Activated CD8-positive, alpha-beta T cell treated with anti-CD3 and anti-CD28 coated beads for 36 hours (primary cell): ENCODE results near the gene RIMS1. TPM values are rescaled to one million over a fixed set of nuclear protein-coding genes. Genes with fewer than 3 reads are reported as not detected.
A peak's percentile ranks its signal among the peaks of the same experiment; 100 is the strongest.

Experiments
- ATAC-seq: fragments of 200-7000 bp; cut with Tn5 transposase; one replicate; pipeline ENCODE4 v1.10.0; 2021; ENCODE audit warnings: mild to moderate bottlenecking, moderate library complexity
- CTCF ChIA-PET: fragments of 350-600 bp; sonication (Branson Sonifier 250); formaldehyde crosslinking; loops from one replicate; lab custom pipeline; 2021; ENCODE audit warnings: antibody characterized with exemption; lab: Charles Lee
- POLR2A ChIA-PET: fragments of 350-600 bp; sonication (Branson Sonifier 250); formaldehyde crosslinking; loops from one replicate; lab custom pipeline; 2021; ENCODE audit warnings: antibody characterized with exemption; lab: Charles Lee
- DNase-seq: peaks from one replicate; pipeline ENCODE4 v3.0.0-alpha.2; 2020
- H3K27ac Mint-ChIP-seq: one replicate; pipeline ENCODE4 v1.8.0; 2021; ENCODE audit warnings: mild to moderate bottlenecking, mixed read lengths
- H3K27me3 Mint-ChIP-seq: one replicate; pipeline ENCODE4 v1.8.0; 2021; ENCODE audit warnings: mixed read lengths
- H3K36me3 Mint-ChIP-seq: one replicate; pipeline ENCODE4 v1.8.0; 2021; ENCODE audit warnings: low read depth, mixed read lengths
- H3K4me1 Mint-ChIP-seq: one replicate; pipeline ENCODE4 v1.8.0; 2021; ENCODE audit warnings: low read depth, mixed read lengths
- H3K4me3 Mint-ChIP-seq: one replicate; pipeline ENCODE4 v1.8.0; 2021; ENCODE audit warnings: mild to moderate bottlenecking, moderate library complexity, mixed read lengths
- H3K9me3 Mint-ChIP-seq: one replicate; pipeline ENCODE4 v1.8.0; 2021; ENCODE audit warnings: mixed read lengths
- intact Hi-C: fragments of 100-400 bp; cut with micrococcal nuclease; formaldehyde crosslinking; loops from one replicate; pipeline ENCODE4 v1.10.0; 2022
- total RNA-seq, 2 experiments: library from RNA; stranded (reverse); gene quantifications; one replicate each; pipeline ENCODE4 v1.2.3, GENCODE V29; 2021
- TF ChIP-seq, protein P1 (sequence below): fragments of 200-600 bp; IDR thresholded peaks from one replicate; pipeline ENCODE4 v1.8.0; 2022; ENCODE audit warnings: antibody characterized with exemption, mild to moderate bottlenecking

The RIMS1 gene
- total RNA-seq, 2 experiments from 2014 or later: not detected

DNA sequence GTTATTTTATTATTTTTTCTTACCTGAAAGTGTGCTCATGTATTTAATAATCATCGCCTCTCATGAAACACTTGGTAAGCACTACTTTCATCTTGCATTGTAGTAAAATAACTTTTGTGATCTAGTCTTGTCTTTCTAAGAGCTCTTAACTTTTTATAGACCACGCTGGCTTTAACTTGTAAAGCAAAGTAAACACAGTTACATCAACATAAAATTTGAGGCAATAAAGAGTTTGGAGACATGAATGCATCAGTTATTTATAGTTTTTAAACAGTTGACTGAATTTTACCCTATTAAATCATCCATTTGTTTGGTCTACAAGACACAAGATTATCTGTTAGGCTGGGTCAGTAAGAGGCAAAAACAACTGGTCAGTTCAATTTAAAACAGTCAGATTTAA, 517.1 kb downstream of the RIMS1 start:
- CTCF ChIA-PET: interaction anchor here (1.6 kb wide), 1 partner anchor 9 kb away, joined by 8 read pairs; no protein-coding TSS in a partner anchor
- POLR2A ChIA-PET: interaction anchor here (1.2 kb wide), 1 partner anchor 15 kb away, joined by 4 read pairs; no protein-coding TSS in a partner anchor
- TF ChIP-seq, protein P1, sequence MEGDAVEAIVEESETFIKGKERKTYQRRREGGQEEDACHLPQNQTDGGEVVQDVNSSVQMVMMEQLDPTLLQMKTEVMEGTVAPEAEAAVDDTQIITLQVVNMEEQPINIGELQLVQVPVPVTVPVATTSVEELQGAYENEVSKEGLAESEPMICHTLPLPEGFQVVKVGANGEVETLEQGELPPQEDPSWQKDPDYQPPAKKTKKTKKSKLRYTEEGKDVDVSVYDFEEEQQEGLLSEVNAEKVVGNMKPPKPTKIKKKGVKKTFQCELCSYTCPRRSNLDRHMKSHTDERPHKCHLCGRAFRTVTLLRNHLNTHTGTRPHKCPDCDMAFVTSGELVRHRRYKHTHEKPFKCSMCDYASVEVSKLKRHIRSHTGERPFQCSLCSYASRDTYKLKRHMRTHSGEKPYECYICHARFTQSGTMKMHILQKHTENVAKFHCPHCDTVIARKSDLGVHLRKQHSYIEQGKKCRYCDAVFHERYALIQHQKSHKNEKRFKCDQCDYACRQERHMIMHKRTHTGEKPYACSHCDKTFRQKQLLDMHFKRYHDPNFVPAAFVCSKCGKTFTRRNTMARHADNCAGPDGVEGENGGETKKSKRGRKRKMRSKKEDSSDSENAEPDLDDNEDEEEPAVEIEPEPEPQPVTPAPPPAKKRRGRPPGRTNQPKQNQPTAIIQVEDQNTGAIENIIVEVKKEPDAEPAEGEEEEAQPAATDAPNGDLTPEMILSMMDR: no peak
- no peak overlapping the region for H3K4me3 Mint-ChIP-seq
- no peaks in the 10 kb centered on the region for H3K9me3 Mint-ChIP-seq
- peaks cover 7% of the 10 kb centered on the region for H3K27me3 Mint-ChIP-seq
- no peak overlapping the region for H3K27ac Mint-ChIP-seq
- intact Hi-C loops: no loop called here
- DNase-seq (no peak), ATAC-seq (no peak)
- no peaks in the 10 kb centered on the region for H3K36me3 Mint-ChIP-seq
- H3K4me1 Mint-ChIP-seq: no peaks in the 10 kb centered on the region

DNA sequence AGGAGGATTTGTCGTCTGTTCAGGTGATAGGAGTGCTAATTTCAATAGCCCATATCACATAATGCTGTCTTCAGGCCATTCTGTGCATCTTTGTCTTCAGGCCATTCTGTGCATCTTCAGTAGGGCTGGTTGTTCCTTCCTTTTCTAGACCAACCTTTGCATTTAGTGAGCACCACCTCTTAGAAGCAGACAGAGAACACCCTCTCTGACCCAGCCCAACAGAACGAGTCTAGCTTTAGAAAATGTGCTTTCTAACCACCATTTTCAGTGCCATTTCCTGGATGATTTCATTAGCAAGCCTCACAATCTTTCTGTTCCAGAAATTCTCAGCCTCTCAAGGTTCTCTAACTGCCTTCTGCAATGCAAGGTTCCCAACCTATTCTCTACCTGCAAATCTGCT, 520.2 kb downstream of the RIMS1 start:
- ChIA-PET POLR2A (no interaction called here), CTCF (no interaction called here)
- H3K27me3 Mint-ChIP-seq: peaks cover 5% of the 10 kb centered on the region
- TF ChIP-seq, protein P1: no peak
- H3K9me3 Mint-ChIP-seq: no peaks in the 10 kb centered on the region
- H3K36me3 Mint-ChIP-seq: no peaks in the 10 kb centered on the region
- intact Hi-C loops: no loop called here
- H3K4me1 Mint-ChIP-seq: no peaks in the 10 kb centered on the region
- no peak overlapping the region for H3K27ac Mint-ChIP-seq
- DNase-seq (no peak), ATAC-seq (no peak)
- H3K4me3 Mint-ChIP-seq: no peak overlapping the region

DNA sequence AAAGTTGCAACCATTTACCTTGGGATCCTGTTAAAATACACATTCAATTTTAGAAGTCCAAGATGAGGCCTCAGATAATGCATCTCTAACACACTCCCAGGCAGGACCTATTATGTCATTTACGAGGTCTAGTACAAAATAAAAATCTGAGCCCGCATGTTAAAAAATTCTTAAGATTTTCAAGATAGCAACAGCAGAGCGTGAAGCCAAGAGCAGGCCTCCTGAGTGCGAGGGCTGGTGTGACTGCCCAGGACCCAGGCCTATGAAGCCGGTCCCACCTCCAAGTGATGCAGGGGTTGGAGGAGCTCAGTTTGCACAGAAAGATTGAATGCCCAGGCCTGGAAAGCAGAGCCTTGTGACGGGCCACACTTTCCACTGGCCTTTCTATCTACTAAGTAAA, 524.4 kb downstream of the RIMS1 start:
- ChIA-PET CTCF (interaction anchor here (0.9 to 6.0 kb wide), 11 partner anchors 9 to 853 kb away, joined by 3 to 53 read pairs (median 8); no protein-coding TSS in a partner anchor), POLR2A (no interaction called here)
- ATAC-seq: no peak
- no peak for DNase-seq
- intact Hi-C loops: loop anchor here (5.0 to 10.0 kb wide), 2 partner anchors 174 to 772 kb away; no protein-coding TSS in a partner anchor
- peaks cover 7% of the 10 kb centered on the region for H3K27me3 Mint-ChIP-seq
- no peak overlapping the region for H3K27ac Mint-ChIP-seq
- no peaks in the 10 kb centered on the region for H3K9me3 Mint-ChIP-seq
- no peak overlapping the region for H3K4me3 Mint-ChIP-seq
- TF ChIP-seq, protein P1: no peak
- H3K4me1 Mint-ChIP-seq: no peaks in the 10 kb centered on the region
- no peaks in the 10 kb centered on the region for H3K36me3 Mint-ChIP-seq

DNA sequence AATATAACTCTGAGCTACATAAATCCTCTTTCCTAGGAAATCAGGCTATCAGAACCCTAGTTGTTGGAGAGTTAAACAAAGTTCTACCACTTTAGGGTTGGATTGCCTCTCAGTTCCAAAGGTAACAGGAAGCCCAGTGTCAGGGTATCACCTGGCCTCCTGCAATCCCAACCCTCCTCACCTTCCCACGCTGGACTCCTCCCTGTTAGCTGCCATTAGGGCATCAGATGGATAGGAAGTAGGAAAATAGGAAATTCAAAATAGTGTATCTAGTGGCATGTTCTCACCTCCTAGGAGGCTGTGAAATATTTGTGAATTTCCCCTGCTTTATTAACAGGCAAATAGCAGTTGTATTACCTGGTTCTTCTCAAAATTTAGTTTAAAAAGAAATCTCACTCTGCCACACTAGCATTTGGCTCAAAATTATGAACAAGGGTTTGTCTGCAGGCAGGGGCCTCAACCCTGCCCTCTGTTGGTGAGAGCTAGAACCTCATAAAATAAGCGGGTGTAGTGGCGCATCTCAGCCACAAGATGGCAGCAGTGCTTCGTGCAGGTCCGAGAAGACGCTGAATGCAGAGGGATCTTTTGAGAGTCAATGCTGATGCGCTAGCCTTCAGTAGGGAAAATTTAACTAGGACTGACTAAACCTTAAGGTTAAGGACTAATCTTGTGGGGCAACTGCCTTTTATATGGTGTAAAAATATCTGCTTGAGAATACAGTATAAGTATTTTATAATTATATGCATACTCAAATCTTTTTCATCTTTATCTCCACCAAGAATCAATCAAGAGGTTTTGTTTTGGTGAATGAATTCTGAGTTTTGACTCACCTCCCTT, 525.7 kb downstream of the RIMS1 start:
- Mint-ChIP-seq H3K27ac (no peak overlapping the region), H3K36me3 (no peaks in the 10 kb centered on the region), H3K4me3 (no peak overlapping the region), H3K27me3 (peaks cover 3% of the 10 kb centered on the region), H3K9me3 (no peaks in the 10 kb centered on the region), H3K4me1 (no peaks in the 10 kb centered on the region)
- TF ChIP-seq, protein P1: peak; percentile 100
- ChIA-PET CTCF (interaction anchor here (0.7 to 6.0 kb wide), 49 partner anchors 8 to 914 kb away, joined by 3 to 53 read pairs (median 4); no protein-coding TSS in a partner anchor), POLR2A (interaction anchor here (0.6 kb wide), 1 partner anchor 223 kb away, joined by 4 read pairs; no protein-coding TSS in a partner anchor)
- intact Hi-C loops: loop anchor here (1.0 to 10.0 kb wide), 3 partner anchors 173 to 770 kb away; no protein-coding TSS in a partner anchor
- ATAC-seq: peak; percentile 100
- DNase-seq: peak; percentile 80

DNA sequence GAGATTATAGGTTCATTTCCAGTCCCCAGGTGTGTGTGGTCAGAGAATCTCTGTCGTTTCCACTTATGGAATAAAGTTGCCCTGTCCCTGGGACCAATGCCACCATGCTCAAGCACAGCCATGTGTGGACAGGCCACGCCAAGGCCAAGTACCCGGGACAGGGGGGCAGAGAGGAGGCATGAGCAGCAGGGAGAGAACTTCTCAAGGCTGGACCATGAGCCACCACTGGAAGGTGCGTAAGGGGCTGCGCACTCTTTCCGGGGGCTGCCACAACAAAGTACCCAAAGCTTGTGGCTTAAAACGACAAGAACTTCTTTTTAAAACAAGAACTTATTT, 526.3 kb downstream of the RIMS1 start:
- no peaks in the 10 kb centered on the region for H3K4me1 Mint-ChIP-seq
- DNase-seq (no peak), ATAC-seq (no peak)
- H3K4me3 Mint-ChIP-seq: no peak overlapping the region
- H3K27me3 Mint-ChIP-seq: peaks cover 2% of the 10 kb centered on the region
- H3K27ac Mint-ChIP-seq: no peak overlapping the region
- CTCF ChIA-PET: interaction anchor here (0.9 to 6.0 kb wide), 30 partner anchors 9 to 914 kb away, joined by 3 to 53 read pairs (median 4); no protein-coding TSS in a partner anchor
- POLR2A ChIA-PET: no interaction called here
- H3K9me3 Mint-ChIP-seq: no peaks in the 10 kb centered on the region
- intact Hi-C loops: loop anchor here (1.0 to 10.0 kb wide), 3 partner anchors 172 to 770 kb away; no protein-coding TSS in a partner anchor
- no peaks in the 10 kb centered on the region for H3K36me3 Mint-ChIP-seq
- TF ChIP-seq, protein P1: no peak
